A549 (cell line): ENCODE measurements around the gene VGLL3.

Experiments used
- CTCF ChIP-seq: fragments of >200 bp; sonication (Bioruptor Twin); formaldehyde crosslinking; IDR thresholded peaks from 3 replicates; pipeline ENCODE4 v1.5.1; 2016
- HMGXB4 ChIP-seq: fragments of 250-450 bp; sonication (Bioruptor Pico); IDR thresholded peaks from 2 replicates; pipeline ENCODE4 v1.5.0; 2021; ENCODE audit warnings: mild to moderate bottlenecking, moderate library complexity, borderline replicate concordance
- MAZ ChIP-seq: fragments of 150-350 bp; IDR thresholded peaks from 2 replicates; pipeline ENCODE4 v1.6.1; 2014; ENCODE audit warnings: antibody characterized with exemption, low read depth, low read length, borderline replicate concordance
- MYC ChIP-seq: IDR thresholded peaks from 2 replicates; pipeline ENCODE4 v1.6.1; 2012; ENCODE audit warnings: mild to moderate bottlenecking, inconsistent platforms, low read length, improper control_type of control experiment, borderline replicate concordance
- RAD21 ChIP-seq, 2 experiments: fragments of >200 bp in 1 of 2; sonication (Bioruptor Twin) in 1 of 2; formaldehyde crosslinking in 1 of 2; IDR thresholded peaks in 1 of 2; conservative IDR thresholded peaks in 1 of 2; 2 replicates in 1 of 2; 3 replicates in 1 of 2; pipeline ENCODE4 v1.6.1; 2012 to 2018; ENCODE audit warnings: inconsistent platforms in 1 of 2
- SMC3 ChIP-seq: fragments of >200 bp; sonication (Bioruptor Twin); formaldehyde crosslinking; IDR thresholded peaks from 3 replicates; pipeline ENCODE4 v1.6.1; 2018; ENCODE audit warnings: inconsistent platforms
- ZFP36 ChIP-seq: fragments of 450-650 bp; IDR thresholded peaks from 2 replicates; pipeline ENCODE4 v1.6.1; 2014; ENCODE audit warnings: borderline replicate concordance; ENCODE audit not compliant: partially characterized antibody
- TF ChIP-seq, protein P1 (sequence below): IDR thresholded peaks from 2 replicates; pipeline ENCODE4 v1.6.1; 2012

GRCh38 chr3:87009271-87009670, 18.3 kb upstream of the VGLL3 start:
- TF ChIP-seq CTCF = no peak
- no peak for TF ChIP-seq MYC
- no peak for TF ChIP-seq ZFP36
- no peak for TF ChIP-seq MAZ
- TF ChIP-seq HMGXB4 = no peak
- TF ChIP-seq, protein P1, sequence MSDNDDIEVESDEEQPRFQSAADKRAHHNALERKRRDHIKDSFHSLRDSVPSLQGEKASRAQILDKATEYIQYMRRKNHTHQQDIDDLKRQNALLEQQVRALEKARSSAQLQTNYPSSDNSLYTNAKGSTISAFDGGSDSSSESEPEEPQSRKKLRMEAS = no peak
- TF ChIP-seq RAD21 (conservative IDR thresholded peaks at IDR 0.05 in 1 of 2, IDR thresholded peaks at IDR 0.05 in 1 of 2) = no peak
- TF ChIP-seq SMC3 = no peak
